Aortic smooth muscle cell (primary cell): Measurements from ENCODE around the gene MYF5. TPM values are rescaled to one million over a fixed set of nuclear protein-coding genes. Genes with fewer than 3 reads are reported as not detected.

Experiments used
- total RNA-seq: library from RNA; depleted of rRNA; stranded (reverse); fragments of >200 nt; gene quantifications from 2 replicates; pipeline ENCODE4 v1.2.3, GENCODE V29; 2014

MYF5 gene
- not detected in 2 replicates for total RNA-seq

DNA sequence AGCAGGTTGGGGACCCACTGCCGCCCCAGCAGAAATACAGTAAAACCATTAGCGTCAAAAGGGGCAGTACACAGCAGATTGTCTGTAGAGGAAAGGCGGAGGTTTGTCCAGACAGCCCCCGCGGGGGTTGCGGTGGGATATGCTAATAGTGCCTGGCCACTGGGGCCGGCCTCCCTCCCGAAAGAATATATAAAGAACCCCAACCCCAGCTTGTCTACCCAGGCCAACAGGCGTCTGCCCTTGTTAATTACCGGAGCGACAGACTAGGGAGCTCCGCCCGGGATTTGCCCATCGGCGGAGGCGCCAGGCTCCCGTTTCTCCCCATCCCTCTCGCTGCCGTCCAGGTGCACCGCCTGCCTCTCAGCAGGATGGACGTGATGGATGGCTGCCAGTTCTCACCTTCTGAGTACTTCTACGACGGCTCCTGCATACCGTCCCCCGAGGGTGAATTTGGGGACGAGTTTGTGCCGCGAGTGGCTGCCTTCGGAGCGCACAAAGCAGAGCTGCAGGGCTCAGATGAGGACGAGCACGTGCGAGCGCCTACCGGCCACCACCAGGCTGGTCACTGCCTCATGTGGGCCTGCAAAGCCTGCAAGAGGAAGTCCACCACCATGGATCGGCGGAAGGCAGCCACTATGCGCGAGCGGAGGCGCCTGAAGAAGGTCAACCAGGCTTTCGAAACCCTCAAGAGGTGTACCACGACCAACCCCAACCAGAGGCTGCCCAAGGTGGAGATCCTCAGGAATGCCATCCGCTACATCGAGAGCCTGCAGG, at the start of gene MYF5:
Gene MYF5, plus strand, starts transcription at position 217 of the 774 bp plus-strand sequence. Its CDS starts 152 bp downstream, at position 369.

DNA sequence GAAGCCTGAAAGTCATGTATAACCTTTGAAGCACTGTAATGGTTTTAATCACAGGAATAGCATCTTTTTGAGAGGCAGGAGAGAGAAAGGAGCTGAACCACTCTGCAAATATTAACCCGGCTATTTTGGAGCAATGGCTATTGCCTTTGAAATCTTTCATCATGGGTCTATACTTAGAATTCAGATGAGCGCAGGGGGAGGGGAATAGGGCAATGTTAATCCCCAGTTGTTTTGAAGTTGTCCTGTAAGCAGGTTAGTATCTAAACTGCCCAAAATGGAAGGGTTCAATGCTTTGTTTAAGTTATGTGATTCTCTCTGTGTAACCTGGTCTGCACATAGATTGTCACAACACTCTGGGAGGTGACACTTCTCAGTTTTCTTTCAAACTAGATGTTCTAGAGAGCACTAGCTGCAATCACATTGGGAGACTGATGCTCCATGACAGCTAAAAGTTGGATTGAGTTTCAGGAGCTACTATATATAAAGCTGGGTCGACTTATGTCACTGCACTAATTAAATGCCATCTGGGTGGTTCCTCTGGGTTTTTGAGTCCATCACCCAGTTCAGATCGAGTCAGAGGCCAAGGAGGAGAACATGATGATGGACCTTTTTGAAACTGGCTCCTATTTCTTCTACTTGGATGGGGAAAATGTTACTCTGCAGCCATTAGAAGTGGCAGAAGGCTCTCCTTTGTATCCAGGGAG, 9.4 kb upstream of the MYF5 start, which contains the start of gene MYF6:
Gene MYF6, plus strand, starts transcription at position 509 of the 704 bp plus-strand sequence. Its CDS starts 86 bp downstream, at position 595.

Other genes starting within 250 kb of the MYF5 start
- not detected in 2 replicates for gene MYF6, start 9.3 kb upstream of the MYF5 start, total RNA-seq
- 5.9 and 6.1 TPM in 2 replicates for gene LIN7A, start 221.0 kb downstream of the MYF5 start, total RNA-seq